Nephron progenitor cell (in vitro differentiated cells): ENCODE data around the gene PANK1.

ENCODE experiments used
- DNase-seq: peaks from one replicate; pipeline ENCODE4 v3.0.0; 2021
- H3K27ac Mint-ChIP-seq: 2 replicates; pipeline ENCODE4 v1.8.0; 2021; ENCODE audit warnings: mild to moderate bottlenecking, moderate library complexity, mixed read lengths
- H3K27me3 Mint-ChIP-seq: 2 replicates; pipeline ENCODE4 v1.8.0; 2021; ENCODE audit warnings: mild to moderate bottlenecking, low read depth, mixed read lengths; ENCODE audit not compliant: poor library complexity
- H3K36me3 Mint-ChIP-seq: 2 replicates; pipeline ENCODE4 v1.8.0; 2021; ENCODE audit warnings: low read depth, mixed read lengths
- H3K4me1 Mint-ChIP-seq: 2 replicates; pipeline ENCODE4 v1.8.0; 2021; ENCODE audit warnings: mixed read lengths
- H3K4me3 Mint-ChIP-seq: 2 replicates; pipeline ENCODE4 v1.8.0; 2021; ENCODE audit warnings: mild to moderate bottlenecking, moderate library complexity, mixed read lengths
- H3K9me3 Mint-ChIP-seq: 2 replicates; pipeline ENCODE4 v1.8.0; 2021; ENCODE audit warnings: mild to moderate bottlenecking, moderate library complexity, mixed read lengths
- TF ChIP-seq, protein P1 (sequence below): fragments of 200-600 bp; sonication (generic); IDR thresholded peaks from 2 replicates; pipeline ENCODE4 v1.5.0; 2021; ENCODE audit warnings: antibody characterized with exemption

Gene PANK1

DNA sequence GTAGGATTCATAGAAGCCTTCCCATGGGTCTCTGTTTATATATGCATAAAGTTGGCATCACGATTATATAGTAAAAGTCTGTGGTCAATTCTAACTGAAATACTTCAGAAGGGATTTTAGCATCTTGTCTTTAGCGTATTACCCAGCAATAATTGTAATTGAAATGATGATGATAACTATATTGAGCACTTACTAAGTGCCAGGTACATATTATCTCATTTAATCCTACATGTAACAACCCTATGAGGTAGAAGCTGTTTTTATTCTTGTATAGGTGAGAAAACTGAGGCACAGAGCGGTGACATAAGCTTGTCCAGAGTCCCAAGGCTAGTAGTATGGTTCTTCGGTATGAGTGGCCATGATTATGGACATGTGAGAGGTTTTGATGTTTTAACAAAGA lies 33.8 kb downstream of the PANK1 start:
- Mint-ChIP-seq H3K9me3 (peaks cover 4% of the 10 kb centered on the region), H3K36me3 (peaks cover 78% of the 10 kb centered on the region), H3K4me3 (no peak overlapping the region), H3K4me1 (no peaks in the 10 kb centered on the region), H3K27me3 (no peaks in the 10 kb centered on the region), H3K27ac (no peak overlapping the region)
- TF ChIP-seq, protein P1, sequence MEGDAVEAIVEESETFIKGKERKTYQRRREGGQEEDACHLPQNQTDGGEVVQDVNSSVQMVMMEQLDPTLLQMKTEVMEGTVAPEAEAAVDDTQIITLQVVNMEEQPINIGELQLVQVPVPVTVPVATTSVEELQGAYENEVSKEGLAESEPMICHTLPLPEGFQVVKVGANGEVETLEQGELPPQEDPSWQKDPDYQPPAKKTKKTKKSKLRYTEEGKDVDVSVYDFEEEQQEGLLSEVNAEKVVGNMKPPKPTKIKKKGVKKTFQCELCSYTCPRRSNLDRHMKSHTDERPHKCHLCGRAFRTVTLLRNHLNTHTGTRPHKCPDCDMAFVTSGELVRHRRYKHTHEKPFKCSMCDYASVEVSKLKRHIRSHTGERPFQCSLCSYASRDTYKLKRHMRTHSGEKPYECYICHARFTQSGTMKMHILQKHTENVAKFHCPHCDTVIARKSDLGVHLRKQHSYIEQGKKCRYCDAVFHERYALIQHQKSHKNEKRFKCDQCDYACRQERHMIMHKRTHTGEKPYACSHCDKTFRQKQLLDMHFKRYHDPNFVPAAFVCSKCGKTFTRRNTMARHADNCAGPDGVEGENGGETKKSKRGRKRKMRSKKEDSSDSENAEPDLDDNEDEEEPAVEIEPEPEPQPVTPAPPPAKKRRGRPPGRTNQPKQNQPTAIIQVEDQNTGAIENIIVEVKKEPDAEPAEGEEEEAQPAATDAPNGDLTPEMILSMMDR, result no peak
- DNase-seq, result no peak

DNA sequence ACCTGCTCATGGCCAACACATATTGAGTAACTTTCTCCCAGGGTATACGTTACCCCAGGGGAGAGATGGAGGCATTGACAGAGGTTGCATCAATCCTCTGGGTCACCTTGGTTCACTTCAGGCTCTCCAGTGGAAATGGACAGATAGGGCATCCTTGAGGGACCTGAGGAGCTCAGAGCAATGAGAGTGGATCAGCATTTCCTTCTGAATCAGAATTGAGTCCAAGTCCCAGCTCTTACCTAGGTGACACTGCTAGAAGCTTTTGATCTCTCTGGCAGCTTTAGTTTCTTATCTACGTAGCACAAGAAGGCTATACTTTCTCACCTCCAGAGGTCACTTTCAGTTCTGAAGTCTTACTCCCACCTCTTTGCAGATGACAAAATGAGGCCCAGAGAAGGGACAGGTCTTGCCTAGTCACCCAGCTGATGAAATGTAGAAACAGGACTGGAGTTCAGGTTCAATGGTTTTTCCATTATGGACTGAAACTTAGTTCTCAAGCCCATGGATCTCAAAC lies 35.2 kb downstream of the PANK1 start:
- Mint-ChIP-seq H3K36me3 (peaks cover 79% of the 10 kb centered on the region), H3K27ac (no peak overlapping the region), H3K4me3 (no peak overlapping the region), H3K27me3 (no peaks in the 10 kb centered on the region), H3K9me3 (no peaks in the 10 kb centered on the region), H3K4me1 (no peaks in the 10 kb centered on the region)
- TF ChIP-seq, protein P1, result no peak
- DNase-seq, result no peak

DNA sequence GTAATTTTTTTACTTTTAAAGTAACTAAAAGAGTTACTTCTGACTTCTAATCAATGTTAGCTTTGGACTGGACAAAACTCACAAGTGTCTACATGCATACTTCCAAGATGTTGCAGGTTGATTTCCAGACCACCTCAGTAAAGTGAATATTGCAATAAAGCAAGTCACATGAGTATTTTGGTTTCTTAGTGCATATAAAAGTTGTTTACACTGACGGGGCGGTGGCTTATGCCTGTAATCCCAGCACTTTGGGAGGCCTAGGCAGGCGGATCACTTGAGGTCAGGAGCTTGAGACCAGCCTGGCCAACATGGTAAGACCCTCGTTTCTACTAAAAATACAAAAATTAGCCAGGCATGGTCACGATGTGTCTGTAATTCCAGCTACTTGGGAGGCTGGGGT lies 40.8 kb downstream of the PANK1 start:
- DNase-seq, result no peak
- no peaks in the 10 kb centered on the region for H3K27me3 Mint-ChIP-seq
- H3K27ac Mint-ChIP-seq, result no peak overlapping the region
- H3K4me3 Mint-ChIP-seq, result no peak overlapping the region
- H3K4me1 Mint-ChIP-seq, result no peaks in the 10 kb centered on the region
- peaks cover 56% of the 10 kb centered on the region for H3K36me3 Mint-ChIP-seq
- no peaks in the 10 kb centered on the region for H3K9me3 Mint-ChIP-seq
- TF ChIP-seq, protein P1, result no peak

GRCh38 chr10:89602919-89603318 lies 42.1 kb downstream of the PANK1 start:
- Mint-ChIP-seq H3K4me3 (no peak overlapping the region), H3K9me3 (no peaks in the 10 kb centered on the region), H3K4me1 (no peaks in the 10 kb centered on the region), H3K27me3 (no peaks in the 10 kb centered on the region), H3K36me3 (peaks cover 55% of the 10 kb centered on the region), H3K27ac (no peak overlapping the region)
- TF ChIP-seq, protein P1, result no peak
- DNase-seq, result no peak

DNA sequence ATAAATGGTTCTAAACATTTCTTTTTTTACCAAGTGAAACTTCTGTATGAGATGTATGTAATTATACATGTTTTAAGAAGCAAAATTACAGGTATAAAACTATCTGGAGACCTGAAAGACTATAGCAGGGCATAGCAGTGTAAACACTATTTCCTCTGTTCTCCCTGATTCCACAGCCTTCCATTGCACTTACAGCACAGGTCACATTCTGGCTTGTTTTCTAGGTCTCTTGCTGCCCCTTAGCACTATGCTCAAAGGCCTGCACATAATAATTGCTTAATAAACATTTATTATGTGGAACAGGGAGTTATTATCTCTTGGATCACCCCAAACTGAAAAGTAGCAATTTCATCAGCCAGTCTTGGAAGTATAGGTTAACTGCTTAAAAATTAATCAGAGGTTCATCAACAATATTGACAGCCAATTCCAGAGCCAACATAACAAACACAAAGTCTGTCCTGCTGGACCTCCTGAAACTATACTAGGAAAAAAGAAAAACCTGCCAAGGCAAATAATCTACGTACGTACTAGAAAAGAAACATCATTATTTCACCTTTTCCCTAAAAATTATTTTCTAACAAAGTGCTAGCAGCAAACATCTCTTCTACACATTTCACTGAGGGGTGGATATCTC lies 43.2 kb downstream of the PANK1 start:
- TF ChIP-seq, protein P1, result no peak
- no peaks in the 10 kb centered on the region for H3K4me1 Mint-ChIP-seq
- H3K27me3 Mint-ChIP-seq, result no peaks in the 10 kb centered on the region
- H3K36me3 Mint-ChIP-seq, result peaks cover 45% of the 10 kb centered on the region
- no peak overlapping the region for H3K4me3 Mint-ChIP-seq
- DNase-seq, result no peak
- no peaks in the 10 kb centered on the region for H3K9me3 Mint-ChIP-seq
- no peak overlapping the region for H3K27ac Mint-ChIP-seq

GRCh38 chr10:89600041-89600440 lies 45.0 kb downstream of the PANK1 start:
- Mint-ChIP-seq H3K4me3 (no peak overlapping the region), H3K27me3 (no peaks in the 10 kb centered on the region), H3K4me1 (no peaks in the 10 kb centered on the region), H3K9me3 (no peaks in the 10 kb centered on the region), H3K27ac (no peak overlapping the region), H3K36me3 (peaks cover 35% of the 10 kb centered on the region)
- no peak for DNase-seq
- TF ChIP-seq, protein P1, result no peak
